Eye (tissue), 1 donor: ENCODE data around the gene GALNT14.

Source experiments
- DNase-seq: peaks from one replicate; pipeline ENCODE4 v3.0.0-alpha.2; 2015

Gene GALNT14

DNA sequence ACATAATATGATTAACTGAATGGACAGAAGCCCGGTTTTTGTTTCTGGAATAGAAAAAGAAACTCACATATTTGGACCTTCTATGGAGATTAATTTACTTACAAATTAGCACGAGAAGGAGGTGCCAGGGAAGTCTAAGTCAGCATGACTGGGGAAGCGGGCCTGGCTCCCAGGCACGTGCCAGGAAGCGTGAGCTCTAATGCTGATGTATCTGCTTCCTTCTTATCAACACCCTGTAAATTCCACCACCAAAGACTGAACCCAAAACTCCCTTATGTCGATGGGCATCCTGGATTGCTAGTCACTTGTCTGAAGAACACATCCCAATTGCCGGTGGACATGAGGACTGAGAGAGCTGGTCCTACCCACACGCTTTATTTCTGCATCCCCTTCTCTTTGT, 134.5 kb downstream of the GALNT14 start:
- no peak for DNase-seq

DNA sequence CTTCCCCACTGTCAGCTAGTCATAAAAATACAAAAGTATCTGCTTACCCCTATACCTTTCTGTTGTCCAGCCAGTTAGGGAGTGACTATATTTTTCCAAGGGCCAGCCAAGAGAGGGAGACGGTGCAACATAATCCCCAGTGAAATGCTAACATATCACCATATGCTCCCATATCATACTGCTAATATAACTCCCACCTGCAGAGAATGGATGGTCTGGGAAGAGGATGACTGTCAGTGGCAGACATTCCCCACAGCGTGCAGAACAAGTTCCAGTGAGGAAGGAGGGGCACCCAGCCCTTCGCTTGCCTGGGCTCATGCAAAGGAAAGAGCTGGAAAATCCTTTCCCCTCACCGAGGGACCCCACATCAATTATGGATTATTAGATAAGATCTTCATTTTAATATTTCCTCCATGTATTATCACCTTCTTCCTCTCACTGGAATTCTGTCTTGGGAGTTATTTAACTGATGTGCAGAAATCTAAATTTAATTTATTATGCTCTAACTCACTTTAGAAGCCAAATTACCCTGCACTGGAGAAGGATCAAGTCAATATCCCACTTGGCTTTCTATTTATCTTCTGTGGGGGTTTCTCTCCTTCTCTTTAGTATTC, 135.6 kb downstream of the GALNT14 start:
- no peak for DNase-seq

DNA sequence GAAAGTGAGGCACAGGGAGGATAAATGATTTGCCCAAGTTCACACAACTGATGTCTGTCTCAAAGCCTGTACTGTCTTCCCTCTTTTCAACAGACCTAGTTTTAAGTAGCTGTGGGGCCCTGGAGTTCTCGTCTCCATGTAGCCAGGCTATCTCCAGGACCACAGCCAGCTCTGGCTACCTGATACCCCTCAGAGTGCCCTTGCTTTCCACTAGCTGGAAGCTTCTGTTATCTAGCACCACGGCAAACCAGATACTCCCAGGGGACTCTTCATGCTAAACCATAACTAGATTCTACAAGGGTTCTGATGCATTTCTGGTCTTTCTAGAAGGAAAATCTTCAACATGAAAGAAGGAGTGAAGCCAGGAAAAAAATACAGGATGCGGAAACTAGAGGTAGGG, 137.3 kb downstream of the GALNT14 start:
- DNase-seq = no peak

DNA sequence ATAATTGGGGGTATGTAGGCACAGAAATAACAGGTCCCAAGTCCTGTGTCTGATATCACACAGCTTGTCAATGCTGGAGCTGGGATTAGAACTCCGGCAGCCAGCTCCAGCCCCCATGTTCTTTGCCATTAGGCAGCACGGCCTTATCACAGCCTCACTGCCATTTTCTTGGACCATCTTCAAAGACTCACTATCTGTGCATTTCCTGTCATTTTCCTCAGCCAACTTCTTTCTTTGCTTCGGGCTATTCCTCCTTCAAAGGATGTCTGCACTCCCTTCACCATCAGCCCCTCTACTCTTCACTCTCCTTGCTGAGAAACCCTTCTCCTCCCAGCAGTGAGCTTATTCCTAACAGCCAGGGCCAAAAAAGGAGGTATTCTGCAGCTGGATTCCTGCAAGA, 139.6 kb downstream of the GALNT14 start:
- DNase-seq = no peak

GRCh38 chr2:30997979-30998378, 140.3 kb downstream of the GALNT14 start:
- DNase-seq = no peak

- no peak for DNase-seq
Measured at GRCh38 chr2:30994227-30995056, 143.8 kb downstream of the GALNT14 start.

- no peak for DNase-seq
Measured at GRCh38 chr2:30992781-30993180, 145.5 kb downstream of the GALNT14 start.

- peak; percentile 50 for DNase-seq
Measured at GRCh38 chr2:30990671-30991070, 147.6 kb downstream of the GALNT14 start.

DNA sequence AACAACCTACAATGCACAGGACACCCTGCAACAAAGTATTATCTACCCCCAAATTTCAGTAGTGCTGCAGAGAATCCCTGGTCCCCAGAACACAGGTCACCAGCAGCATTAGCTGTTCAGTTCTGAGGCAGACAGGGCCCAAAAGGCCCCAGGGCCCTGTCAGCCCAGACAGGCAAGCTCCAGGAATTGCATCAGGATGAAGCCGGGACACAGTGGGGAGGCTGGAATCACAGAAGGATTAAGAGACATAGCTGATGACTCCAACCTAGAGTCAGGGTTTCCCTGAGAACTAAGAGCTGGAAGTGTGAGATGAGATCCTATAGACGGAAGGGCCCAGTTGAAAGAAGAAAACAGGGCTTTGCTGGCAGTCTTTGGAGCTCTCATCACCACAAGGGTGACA, 148.1 kb downstream of the GALNT14 start:
- DNase-seq = no peak

GRCh38 chr2:30989746-30990145, 148.5 kb downstream of the GALNT14 start:
- no peak for DNase-seq

DNA sequence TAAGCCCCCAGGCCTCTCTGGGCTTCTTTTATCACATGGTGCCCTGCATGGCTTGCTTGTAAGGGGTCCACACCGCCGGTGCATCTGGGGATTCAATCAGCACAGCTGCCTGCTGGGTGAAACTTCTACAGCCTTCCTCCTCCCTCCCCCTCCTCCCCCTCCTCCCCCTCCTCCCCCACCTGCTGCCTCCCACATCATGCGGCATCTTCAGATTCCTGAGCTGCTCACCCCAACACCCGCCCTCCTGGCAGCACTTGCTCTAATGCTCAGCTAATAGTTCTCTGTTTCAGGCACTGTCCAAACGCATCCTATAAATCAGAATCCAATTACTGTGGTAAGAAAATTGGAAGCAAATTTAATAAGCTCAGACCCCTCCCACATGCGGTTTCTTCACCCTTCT, 150.7 kb downstream of the GALNT14 start:
- DNase-seq = no peak

- DNase-seq = no peak
Measured at GRCh38 chr2:30986231-30986580, 152.0 kb downstream of the GALNT14 start.

DNA sequence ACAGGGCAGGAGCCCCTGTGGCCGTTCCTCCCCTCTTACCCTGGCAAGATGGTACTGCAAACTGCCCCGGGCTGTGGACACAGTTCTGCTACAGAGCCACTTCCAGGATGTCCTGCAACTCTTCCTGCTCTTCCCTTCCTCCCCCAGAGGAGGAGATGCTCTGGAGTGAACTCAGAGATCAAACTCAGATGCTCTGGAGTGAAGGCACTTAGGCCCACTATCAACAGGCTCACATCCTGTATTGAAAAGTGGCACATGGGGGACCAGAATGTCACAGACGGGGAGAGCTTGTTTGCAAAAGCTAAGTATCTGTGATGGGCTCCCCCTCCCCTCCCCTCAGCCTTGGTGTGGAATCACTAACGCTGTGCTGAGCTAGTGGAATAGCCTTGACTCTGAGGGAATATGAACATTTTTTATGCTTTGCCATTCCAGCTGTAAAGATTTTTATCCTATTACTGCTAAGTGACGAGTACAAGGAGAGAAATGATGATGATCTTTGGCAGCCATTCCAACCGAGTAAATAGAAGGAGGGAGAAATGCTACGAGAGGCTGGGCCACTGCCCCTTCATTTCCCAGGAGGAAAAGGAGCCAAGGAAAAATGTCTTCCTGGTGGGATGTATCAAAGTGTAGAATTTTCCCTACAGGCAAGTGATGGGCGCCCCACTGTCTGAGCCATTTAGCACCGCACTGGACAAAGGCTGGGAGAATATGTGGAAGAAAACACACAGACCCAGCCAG, 152.6 kb downstream of the GALNT14 start:
- DNase-seq = peak; percentile 59

DNA sequence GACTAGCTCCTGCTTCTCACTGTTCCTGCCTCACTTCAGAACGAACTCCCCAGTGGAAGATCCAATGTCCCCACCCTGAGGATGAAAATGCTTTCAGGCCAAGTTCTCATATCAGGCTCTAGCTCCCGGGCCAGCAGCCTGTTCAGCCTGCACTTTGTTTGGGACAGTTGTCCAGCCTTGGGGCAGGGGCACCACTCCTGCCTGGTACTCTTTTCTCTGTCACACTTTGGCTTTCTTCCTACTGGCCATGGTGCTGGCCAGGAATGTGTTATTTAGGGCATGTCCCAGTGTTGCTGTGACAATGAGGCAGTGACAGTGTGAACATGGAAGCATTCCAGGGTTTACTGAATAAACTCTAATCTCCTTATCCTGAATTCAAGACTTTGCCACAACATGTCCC, 154.1 kb downstream of the GALNT14 start:
- no peak for DNase-seq

DNA sequence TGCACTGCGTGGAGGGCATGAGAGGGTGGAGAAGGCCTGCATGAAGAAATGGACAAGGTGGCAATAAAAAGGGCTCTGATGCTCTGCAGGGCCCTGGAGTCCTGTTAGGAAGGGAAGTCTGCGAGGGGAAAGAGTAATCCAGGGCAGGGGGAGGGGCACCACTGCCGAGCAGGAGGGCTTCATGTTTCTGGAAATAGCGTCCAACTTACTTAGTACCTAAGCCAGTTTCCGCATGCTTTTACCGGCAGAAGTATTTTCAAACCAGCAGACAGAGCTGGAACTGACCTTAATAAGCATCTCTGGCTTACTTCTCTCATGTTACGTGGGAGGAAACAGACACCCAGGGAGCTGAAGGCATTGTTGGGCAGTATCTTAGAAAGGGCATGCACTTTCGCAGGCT, 156.7 kb downstream of the GALNT14 start:
- peak; percentile 40 for DNase-seq

DNA sequence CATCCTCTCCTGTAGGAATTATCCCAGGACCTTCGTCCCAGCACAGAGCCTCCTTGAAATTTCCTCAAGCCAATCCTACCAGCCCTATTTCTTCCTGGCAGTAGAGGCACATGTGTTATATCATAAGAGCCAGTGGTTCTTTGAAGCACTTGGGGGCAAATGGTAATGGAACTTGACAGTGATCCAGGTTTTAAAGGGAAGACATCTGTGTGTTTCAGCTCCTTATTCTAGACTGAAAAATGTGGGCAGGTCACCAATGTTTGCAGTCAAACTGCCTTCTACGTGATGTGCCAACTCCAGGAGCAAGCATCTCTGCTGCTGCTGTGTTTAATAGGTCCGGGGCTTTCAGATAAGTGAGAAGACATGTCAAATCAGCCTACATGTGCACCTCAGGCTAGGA, 157.1 kb downstream of the GALNT14 start:
- peak; percentile 44 for DNase-seq

DNA sequence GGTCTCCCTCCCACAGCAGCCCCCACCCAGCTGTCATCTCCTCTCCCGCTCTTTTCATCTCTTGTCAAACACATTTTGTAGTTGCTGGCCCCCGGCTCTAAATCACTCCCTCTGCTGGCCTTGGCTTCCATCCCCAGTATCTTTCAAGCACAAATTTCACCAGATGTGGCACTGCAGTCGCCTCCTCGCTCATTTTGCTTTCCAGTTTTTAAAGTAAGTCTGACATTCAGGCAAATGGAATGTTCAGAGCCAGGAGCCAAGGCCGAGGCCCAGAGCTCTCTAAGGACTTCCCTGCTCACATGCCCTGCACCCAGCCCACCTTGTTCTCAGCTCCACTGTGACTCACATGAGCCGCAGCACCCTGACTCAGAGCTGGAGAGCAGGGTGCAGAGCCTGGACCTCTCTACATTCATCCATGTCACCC, 158.4 kb downstream of the GALNT14 start:
- no peak for DNase-seq

- DNase-seq = no peak
Measured at GRCh38 chr2:30978854-30979253, 159.4 kb downstream of the GALNT14 start.

GRCh38 chr2:30978044-30978443, 160.2 kb downstream of the GALNT14 start:
- DNase-seq = no peak

DNA sequence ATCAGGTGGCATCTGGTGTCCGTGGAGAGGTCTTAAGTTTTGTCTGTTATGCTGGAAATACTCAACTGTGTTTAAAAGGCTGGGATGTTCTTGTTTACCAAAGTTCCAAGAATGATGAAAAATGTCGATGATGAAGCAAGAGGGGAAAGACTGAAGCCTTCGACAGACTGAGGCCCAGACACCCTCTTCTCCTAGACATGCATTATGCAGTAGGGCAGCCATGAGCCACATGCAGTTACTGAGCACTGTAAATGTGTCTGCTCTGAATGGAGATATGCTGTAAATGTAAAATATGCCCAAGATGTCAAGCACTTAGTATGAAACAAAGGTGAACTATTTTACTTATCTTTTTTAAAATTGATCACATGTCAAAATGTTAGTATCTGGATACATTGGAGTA, 163.1 kb downstream of the GALNT14 start:
- DNase-seq = no peak

DNA sequence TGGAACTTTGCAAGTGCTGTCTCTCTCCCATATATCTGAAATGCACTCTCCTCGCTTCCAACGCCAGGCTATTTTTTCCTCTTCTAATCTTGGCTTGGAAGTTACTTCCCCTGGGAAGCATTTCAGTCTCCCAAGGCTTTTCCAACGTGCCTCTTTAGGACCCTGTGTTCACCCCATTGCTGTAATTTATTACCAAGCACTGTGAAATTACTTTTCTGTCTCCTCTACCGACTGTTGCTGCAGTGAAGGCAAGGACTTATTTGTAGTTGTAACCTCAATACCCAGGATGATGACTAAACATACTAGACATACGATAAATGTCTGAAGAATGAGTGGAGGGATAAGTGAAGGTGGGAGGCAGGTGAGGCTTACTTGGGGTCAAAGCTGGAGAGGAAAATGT, 163.7 kb downstream of the GALNT14 start:
- no peak for DNase-seq

DNA sequence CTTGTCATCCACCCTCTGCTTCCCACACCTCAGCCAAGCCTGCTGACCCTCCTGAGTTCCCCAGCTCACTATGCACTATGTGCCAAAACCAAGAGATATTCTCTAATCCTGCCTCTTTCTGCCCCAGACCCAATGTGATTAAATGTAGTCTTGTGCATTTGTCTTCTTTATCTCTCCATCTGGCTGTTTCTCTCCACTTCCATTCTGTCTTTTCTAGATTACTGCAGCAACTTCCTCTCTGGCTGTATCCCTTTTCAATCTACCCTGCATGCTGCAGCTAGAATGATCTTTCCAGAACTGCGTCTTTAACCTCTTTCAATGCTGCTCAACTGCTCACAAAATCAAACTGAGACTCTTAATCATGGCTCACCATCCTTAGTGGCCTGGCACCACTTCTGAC, 164.1 kb downstream of the GALNT14 start:
- DNase-seq = no peak

DNA sequence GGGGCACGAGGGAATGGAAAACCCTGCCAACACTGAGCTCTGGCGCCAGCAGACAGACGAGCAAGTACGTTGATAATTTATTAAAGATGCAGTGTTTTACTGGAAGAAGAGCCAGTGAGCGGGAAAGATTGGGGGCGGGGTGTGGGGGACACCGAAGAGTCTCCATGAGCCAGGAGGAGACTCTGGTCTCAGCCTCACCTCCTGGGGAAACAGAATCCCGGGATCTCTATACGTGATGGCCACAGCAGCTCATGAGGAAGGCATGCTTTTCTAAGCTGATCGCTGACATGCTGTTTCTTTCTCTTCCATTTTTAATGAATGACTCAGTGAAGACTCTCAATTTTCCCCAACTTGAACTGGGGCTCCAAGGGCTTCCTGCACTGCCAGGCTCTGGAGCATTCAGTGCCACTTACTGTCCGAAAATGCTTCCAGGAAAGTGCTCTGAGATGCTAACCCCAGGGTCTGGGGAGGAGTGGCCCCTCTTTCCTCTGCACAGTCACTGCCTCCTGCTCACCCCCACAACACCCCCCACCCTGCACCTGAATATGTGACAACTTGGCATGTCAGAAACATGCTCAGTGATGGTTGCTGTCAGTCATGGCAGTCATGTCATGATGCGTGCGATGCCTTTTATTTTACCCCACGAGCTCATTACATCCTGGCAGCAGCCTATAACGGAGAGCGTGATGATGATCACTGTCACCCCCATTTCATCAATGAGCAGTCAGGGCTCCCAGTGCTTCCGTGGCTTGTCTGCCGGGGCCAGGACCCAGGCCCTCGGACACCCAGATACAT, 166.8 kb downstream of the GALNT14 start:
- DNase-seq = peak; percentile 43
